Stomach (tissue), 9 donors: Measurements from ENCODE around the gene LCE1B. TPM values are rescaled to one million over a fixed set of nuclear protein-coding genes. Genes with fewer than 3 reads are reported as not detected.

ENCODE experiments used
- DNase-seq, 2 donors: peaks; one replicate each; pipeline versions ENCODE4 v3.0.0 to v3.0.0-alpha.2; 2013 to 2019
- H3K27ac ChIP-seq, 5 donors: fragments of 200-600 bp in 4 of 5; sonication (generic) in 4 of 5; one replicate each; pipeline ENCODE4 v1.5.1; 2013 to 2019; ENCODE audit warnings: mild to moderate bottlenecking in 1 of 5, moderate library complexity in 1 of 5
- H3K27me3 ChIP-seq, 3 donors: fragments of 200-600 bp; sonication (generic); one replicate each; pipeline ENCODE4 v1.5.1; 2017 to 2019; ENCODE audit warnings: mixed run types in 1 of 3
- H3K36me3 ChIP-seq, 4 donors: fragments of 200-600 bp; sonication (generic); 1 replicate in 3 of 4; 2 replicates in 1 of 4; pipeline ENCODE4 v1.5.1; 2016 to 2019
- H3K4me1 ChIP-seq, 4 donors: fragments of 200-600 bp; sonication (generic); one replicate each; pipeline ENCODE4 v1.5.1; 2016 to 2019
- H3K4me3 ChIP-seq, 4 donors: fragments of 200-600 bp; sonication (generic) in 3 of 4; one replicate each; pipeline ENCODE4 v1.5.1; 2016 to 2019; ENCODE audit warnings: mild to moderate bottlenecking in 1 of 4
- H3K9me3 ChIP-seq, 4 donors: fragments of 200-600 bp; sonication (generic); one replicate each; pipeline ENCODE4 v1.5.1; 2016 to 2019
- EP300 ChIP-seq: sonication (generic); formaldehyde crosslinking; IDR thresholded peaks from one replicate; pipeline ENCODE4 v1.6.1; 2017; ENCODE audit warnings: antibody characterized with exemption
- POLR2A ChIP-seq, 4 donors: fragments of 450-650 bp; IDR thresholded peaks; one replicate each; pipeline ENCODE4 v1.6.1; 2016; ENCODE audit warnings: antibody characterized with exemption in 4 of 4, control low read depth in 2 of 4, mild to moderate bottlenecking in 1 of 4, moderate library complexity in 1 of 4
- POLR2AphosphoS5 ChIP-seq, 3 donors: sonication (generic); formaldehyde crosslinking; IDR thresholded peaks; one replicate each; pipeline ENCODE4 v1.6.1; 2016; ENCODE audit warnings: antibody characterized with exemption in 3 of 3
- WGBS, 5 donors: extraction: QIAGEN DNeasy Blood & Tissue Kit in 3 of 5; methylation state at CpG; one replicate each; pipeline versions ENCODE4 v1.1.5 to v1.1.7; 2013 to 2018; 5-methylcytosine and 5-hydroxymethylcytosine counted together
- intact Hi-C: fragments of 100-400 bp; cut with DNase I; formaldehyde crosslinking; loops from one replicate; pipeline ENCODE4 v1.15.1; 2023; ENCODE audit warnings: low total_unique reads
- polyA plus RNA-seq, 3 donors: library from polyadenylated mRNA; stranded (reverse); fragments of 200-250 nt; gene quantifications; one replicate each; pipeline ENCODE4 v1.2.3, GENCODE V29; 2013
- total RNA-seq, 5 donors: library from RNA; depleted of rRNA; stranded (reverse); fragments of >200 nt; gene quantifications; one replicate each; pipeline versions ENCODE4 v1.1.0 to v1.2.3, GENCODE V29; 2014 to 2016
- TF ChIP-seq, protein P1 (sequence below), 7 experiments: fragments of 450-650 bp in 4 of 7; fragments of 200-600 bp in 3 of 7; sonication (generic) in 3 of 7; IDR thresholded peaks; one replicate each; pipeline ENCODE4 v1.5.1; 2016 to 2019; ENCODE audit warnings: antibody characterized with exemption in 7 of 7, control low read depth in 2 of 7, mild to moderate bottlenecking in 1 of 7
- donor health status: healthy with polysubstance abuse.
- donor health status: Bipolar disorder and iron deficiency.
- donor health status: healthy.

The LCE1B gene
- total and polyA plus RNA-seq, 8 donors: not detected

DNA sequence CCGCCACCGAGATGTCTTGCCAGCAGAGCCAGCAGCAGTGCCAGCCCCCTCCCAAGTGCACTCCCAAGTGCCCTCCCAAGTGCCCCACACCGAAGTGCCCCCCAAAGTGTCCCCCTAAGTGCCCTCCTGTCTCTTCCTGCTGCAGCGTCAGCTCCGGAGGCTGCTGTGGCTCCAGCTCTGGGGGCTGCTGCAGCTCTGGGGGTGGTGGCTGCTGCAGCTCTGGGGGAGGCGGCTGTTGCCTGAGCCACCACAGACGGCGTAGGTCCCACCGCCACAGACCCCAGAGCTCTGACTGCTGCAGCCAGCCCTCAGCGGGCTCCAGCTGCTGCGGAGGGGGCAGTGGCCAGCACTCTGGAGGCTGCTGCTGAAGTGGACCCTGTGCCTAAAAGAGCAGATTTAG is 35.4 kb upstream of the LCE1B start:
- intact Hi-C loops: no loop called here
- H3K4me1 ChIP-seq: no peaks in the 10 kb centered on the region
- H3K27ac ChIP-seq: no peak overlapping the region
- TF ChIP-seq EP300: no peak
- TF ChIP-seq, protein P1, sequence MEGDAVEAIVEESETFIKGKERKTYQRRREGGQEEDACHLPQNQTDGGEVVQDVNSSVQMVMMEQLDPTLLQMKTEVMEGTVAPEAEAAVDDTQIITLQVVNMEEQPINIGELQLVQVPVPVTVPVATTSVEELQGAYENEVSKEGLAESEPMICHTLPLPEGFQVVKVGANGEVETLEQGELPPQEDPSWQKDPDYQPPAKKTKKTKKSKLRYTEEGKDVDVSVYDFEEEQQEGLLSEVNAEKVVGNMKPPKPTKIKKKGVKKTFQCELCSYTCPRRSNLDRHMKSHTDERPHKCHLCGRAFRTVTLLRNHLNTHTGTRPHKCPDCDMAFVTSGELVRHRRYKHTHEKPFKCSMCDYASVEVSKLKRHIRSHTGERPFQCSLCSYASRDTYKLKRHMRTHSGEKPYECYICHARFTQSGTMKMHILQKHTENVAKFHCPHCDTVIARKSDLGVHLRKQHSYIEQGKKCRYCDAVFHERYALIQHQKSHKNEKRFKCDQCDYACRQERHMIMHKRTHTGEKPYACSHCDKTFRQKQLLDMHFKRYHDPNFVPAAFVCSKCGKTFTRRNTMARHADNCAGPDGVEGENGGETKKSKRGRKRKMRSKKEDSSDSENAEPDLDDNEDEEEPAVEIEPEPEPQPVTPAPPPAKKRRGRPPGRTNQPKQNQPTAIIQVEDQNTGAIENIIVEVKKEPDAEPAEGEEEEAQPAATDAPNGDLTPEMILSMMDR (IDR thresholded peaks at IDR 0.05): no peak
- TF ChIP-seq POLR2AphosphoS5 (IDR thresholded peaks at IDR 0.05): no peak
- no peak for TF ChIP-seq POLR2A (IDR thresholded peaks at IDR 0.05)
- H3K9me3 ChIP-seq: peaks cover 0 to 6% (median 4%) of the 10 kb centered on the region in 4 donors
- H3K4me3 ChIP-seq: no peak overlapping the region
- no peaks in the 10 kb centered on the region for H3K36me3 ChIP-seq
- DNase-seq: no peak
- WGBS, 5 donors: 79 to 87% (median 83%) methylated on average over 6 to 11 of the region's 11 CpGs
- H3K27me3 ChIP-seq: peaks cover 0 to 15% (median 0%) of the 10 kb centered on the region in 3 donors

DNA sequence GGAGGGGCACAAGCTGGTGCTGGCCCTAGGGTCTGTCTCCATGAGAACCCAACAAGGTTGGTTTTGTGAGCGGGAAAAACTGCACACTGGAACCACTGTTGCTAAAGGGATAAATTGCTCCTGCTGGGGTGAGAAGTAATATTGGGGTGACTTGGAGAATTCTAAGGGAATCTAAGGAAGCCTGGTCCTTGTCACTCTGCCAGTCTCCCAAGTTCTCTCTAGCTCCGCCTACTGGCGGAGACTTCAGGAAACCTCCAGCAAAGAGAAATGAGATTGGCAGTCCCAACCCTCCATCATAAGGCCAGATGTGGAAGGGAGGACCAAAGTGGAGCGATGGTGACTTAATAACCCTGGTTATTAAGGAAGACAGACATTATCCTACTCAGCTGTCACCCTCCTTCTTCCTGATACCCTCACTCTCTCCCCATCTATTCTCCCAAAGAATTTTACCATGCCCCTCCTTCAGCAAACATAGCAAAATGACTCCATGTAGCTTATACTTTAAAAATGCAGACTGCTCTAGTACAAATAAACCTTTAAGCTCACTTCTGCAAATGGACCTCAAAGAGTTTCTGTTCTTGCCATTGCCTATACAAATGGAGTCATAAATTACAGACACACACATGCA is 34.1 kb upstream of the LCE1B start:
- Histone ChIP-seq H3K27me3 (peaks cover 0 to 15% (median 0%) of the 10 kb centered on the region in 3 donors), H3K27ac (no peak overlapping the region), H3K4me3 (no peak overlapping the region), H3K36me3 (no peaks in the 10 kb centered on the region), H3K9me3 (peaks cover 0 to 6% (median 2%) of the 10 kb centered on the region in 4 donors), H3K4me1 (no peaks in the 10 kb centered on the region)
- intact Hi-C loops: no loop called here
- no peak for TF ChIP-seq EP300
- no peak for TF ChIP-seq POLR2A (IDR thresholded peaks at IDR 0.05)
- no peak for TF ChIP-seq POLR2AphosphoS5 (IDR thresholded peaks at IDR 0.05)
- TF ChIP-seq, protein P1 (IDR thresholded peaks at IDR 0.05): no peak
- no peak for DNase-seq
- WGBS, 5 donors: 45 to 62% (median 59%) methylated on average over 4 of the region's 4 CpGs

DNA sequence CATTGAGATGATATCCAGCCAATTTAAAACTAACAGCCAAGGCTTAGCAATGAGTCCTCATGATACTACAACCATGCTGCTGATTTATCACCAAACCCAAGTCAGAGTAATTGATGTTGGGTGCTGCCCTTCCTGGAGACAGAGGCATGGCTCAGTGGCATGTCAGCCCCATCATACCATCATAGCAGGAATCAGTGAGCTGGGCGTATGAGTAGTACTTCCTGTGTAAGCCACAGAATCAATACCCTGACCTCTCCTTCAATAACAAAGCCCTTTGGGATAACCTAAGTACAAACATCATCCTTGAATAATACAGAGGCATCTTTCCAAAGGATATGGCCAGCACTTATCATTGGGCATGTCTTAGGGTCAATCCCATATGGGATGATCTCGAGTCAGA is 28.7 kb upstream of the LCE1B start:
- no peaks in the 10 kb centered on the region for H3K9me3 ChIP-seq
- H3K27me3 ChIP-seq: peaks cover 0 to 24% (median 0%) of the 10 kb centered on the region in 3 donors
- no peak for TF ChIP-seq POLR2A (IDR thresholded peaks at IDR 0.05)
- TF ChIP-seq POLR2AphosphoS5 (IDR thresholded peaks at IDR 0.05): no peak
- TF ChIP-seq EP300: no peak
- TF ChIP-seq, protein P1 (IDR thresholded peaks at IDR 0.05): no peak
- DNase-seq: no peak
- WGBS, 5 donors: 47 to 56% (median 49%) methylated on average over 2 of the region's 2 CpGs
- no peak overlapping the region for H3K27ac ChIP-seq
- H3K4me3 ChIP-seq: no peak overlapping the region
- intact Hi-C loops: no loop called here
- H3K36me3 ChIP-seq: no peaks in the 10 kb centered on the region
- H3K4me1 ChIP-seq: no peaks in the 10 kb centered on the region

DNA sequence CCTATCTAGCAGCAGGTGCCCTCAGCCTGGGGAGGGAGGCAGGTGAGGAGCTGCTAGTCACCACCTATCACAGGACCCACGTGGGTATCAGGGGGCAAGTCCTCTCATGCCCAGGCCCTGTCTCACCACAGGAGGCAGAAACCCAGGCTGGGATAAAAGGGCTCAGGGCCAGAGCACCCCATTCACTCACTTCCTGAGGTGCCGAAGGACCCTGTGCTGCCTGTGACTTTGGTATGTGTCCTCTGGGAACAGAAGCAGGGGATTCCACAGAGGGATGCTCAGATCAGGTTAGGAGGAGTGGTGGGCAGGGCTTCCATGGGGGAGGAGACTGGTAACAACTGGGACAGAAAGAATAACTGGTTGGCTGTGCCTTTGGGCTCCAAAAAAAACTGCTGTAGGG is 25.7 kb upstream of the LCE1B start, which contains the start of gene LCE1E:
Gene LCE1E, plus strand, starts transcription at position 181 of the 400 bp plus-strand sequence. CDS start 1,043 bp downstream, outside the sequence.
- TF ChIP-seq, protein P1 (IDR thresholded peaks at IDR 0.05): no peak
- no peak for TF ChIP-seq POLR2A (IDR thresholded peaks at IDR 0.05)
- no peak for TF ChIP-seq POLR2AphosphoS5 (IDR thresholded peaks at IDR 0.05)
- no peak for TF ChIP-seq EP300
- Histone ChIP-seq H3K4me3 (no peak within 1 kb of the TSS), H3K27ac (no peak within 1 kb of the TSS), H3K27me3 (peaks cover 0 to 24% (median 0%) of the 10 kb centered on the region in 3 donors), H3K9me3 (no peaks in the 10 kb centered on the region), H3K36me3 (no peaks in the 10 kb centered on the region), H3K4me1 (no peaks in the 10 kb centered on the region)
- DNase-seq: no peak
- intact Hi-C loops: no loop called here
- WGBS, 5 donors: 33 to 55% (median 42%) methylated on average over 2 of the region's 2 CpGs
